Activated CD4-positive, alpha-beta T cell treated with anti-CD3 and anti-CD28 coated beads, Interleukin-2, amount 10 ng/mL, durations not matched to agents 24 days and 14 days (primary cell): Measurements from ENCODE around the gene FNDC11. TPM values are rescaled to one million over a fixed set of nuclear protein-coding genes. Genes with fewer than 3 reads are reported as not detected.
A peak's percentile ranks its signal among the peaks of the same experiment; 100 is the strongest.

Experiments
- DNase-seq: peaks from one replicate; pipeline ENCODE4 v3.0.0; 2022
- H3K27ac Mint-ChIP-seq: one replicate; pipeline ENCODE4 v1.8.0; 2022; ENCODE audit warnings: mild to moderate bottlenecking, mixed read lengths
- H3K27me3 Mint-ChIP-seq: one replicate; pipeline ENCODE4 v1.8.0; 2022; ENCODE audit warnings: mixed read lengths
- H3K36me3 Mint-ChIP-seq: one replicate; pipeline ENCODE4 v1.8.0; 2022; ENCODE audit warnings: low read depth, mild to moderate bottlenecking, mixed read lengths
- H3K4me1 Mint-ChIP-seq: one replicate; pipeline ENCODE4 v1.8.0; 2021; ENCODE audit warnings: mixed read lengths
- H3K4me3 Mint-ChIP-seq: one replicate; pipeline ENCODE4 v1.8.0; 2022; ENCODE audit warnings: mild to moderate bottlenecking, moderate library complexity, mixed read lengths
- H3K9me3 Mint-ChIP-seq: one replicate; pipeline ENCODE4 v1.8.0; 2021; ENCODE audit warnings: mixed read lengths
- intact Hi-C: fragments of 100-400 bp; cut with micrococcal nuclease; formaldehyde crosslinking; loops from one replicate; pipeline ENCODE4 v1.15.1; 2023
- total RNA-seq: library from RNA; stranded (reverse); gene quantifications from 2 replicates; pipeline ENCODE4 v1.2.3, GENCODE V29; 2022

Gene FNDC11
- total RNA-seq, 1 donor from 2014 or later = 0.16 TPM

GRCh38 chr20:63574156-63574828 lies 20.3 kb downstream of the FNDC11 start, which contains the start of gene HELZ2:
Gene HELZ2, minus strand, starts transcription at chr20:63574239. Its CDS starts 1,854 bp downstream, at chr20:63572385.
- Mint-ChIP-seq H3K27ac (peak within 1 kb of the TSS; percentile 80), H3K9me3 (no peaks in the 10 kb centered on the region), H3K4me3 (peak within 1 kb of the TSS; percentile 86), H3K27me3 (peaks cover 10% of the 10 kb centered on the region), H3K4me1 (peaks cover 4% of the 10 kb centered on the region), H3K36me3 (peaks cover 4% of the 10 kb centered on the region)
- intact Hi-C loops = loop anchor here (5.0 kb wide), 1 partner anchor 53 kb away; the partner anchor contains the start of gene GMEB2
- peak; percentile 91 for DNase-seq

- Mint-ChIP-seq H3K4me1 (no peaks in the 10 kb centered on the region), H3K27ac (no peak overlapping the region), H3K36me3 (no peaks in the 10 kb centered on the region), H3K9me3 (no peaks in the 10 kb centered on the region), H3K27me3 (peaks cover 11% of the 10 kb centered on the region), H3K4me3 (peak overlapping the region; percentile 86)
- intact Hi-C loops = loop anchor here (5.0 kb wide), 1 partner anchor 52 kb away; the partner anchor contains the start of gene GMEB2
- no peak for DNase-seq
Measured at GRCh38 chr20:63574829-63575743, 21.1 kb downstream of the FNDC11 start.

GRCh38 chr20:63576311-63576710 lies 22.4 kb downstream of the FNDC11 start:
- Mint-ChIP-seq H3K9me3 (no peaks in the 10 kb centered on the region), H3K36me3 (no peaks in the 10 kb centered on the region), H3K27me3 (peaks cover 14% of the 10 kb centered on the region), H3K4me3 (peak overlapping the region; percentile 6), H3K27ac (no peak overlapping the region), H3K4me1 (no peaks in the 10 kb centered on the region)
- no peak for DNase-seq
- intact Hi-C loops = no loop called here

- DNase-seq = no peak
- Mint-ChIP-seq H3K9me3 (no peaks in the 10 kb centered on the region), H3K27ac (no peak overlapping the region), H3K4me1 (no peaks in the 10 kb centered on the region), H3K4me3 (no peak overlapping the region), H3K36me3 (no peaks in the 10 kb centered on the region), H3K27me3 (peaks cover 14% of the 10 kb centered on the region)
- intact Hi-C loops = no loop called here
Measured at GRCh38 chr20:63577317-63577894, 23.4 kb downstream of the FNDC11 start.

GRCh38 chr20:63578224-63579016 lies 24.5 kb downstream of the FNDC11 start:
- intact Hi-C loops = no loop called here

GRCh38 chr20:63579017-63579694 lies 25.2 kb downstream of the FNDC11 start:
- intact Hi-C loops = no loop called here
- H3K9me3 Mint-ChIP-seq = no peaks in the 10 kb centered on the region
- no peak for DNase-seq
- no peaks in the 10 kb centered on the region for H3K4me1 Mint-ChIP-seq
- peaks cover 17% of the 10 kb centered on the region for H3K27me3 Mint-ChIP-seq
- no peak overlapping the region for H3K4me3 Mint-ChIP-seq
- H3K27ac Mint-ChIP-seq = no peak overlapping the region
- no peaks in the 10 kb centered on the region for H3K36me3 Mint-ChIP-seq

More at GRCh38 chr20:63578224-63579016, 24.5 kb downstream of the FNDC11 start:
- H3K4me1 Mint-ChIP-seq = no peaks in the 10 kb centered on the region
- no peak for DNase-seq
- peaks cover 14% of the 10 kb centered on the region for H3K27me3 Mint-ChIP-seq
- no peaks in the 10 kb centered on the region for H3K9me3 Mint-ChIP-seq
- no peak overlapping the region for H3K27ac Mint-ChIP-seq
- H3K4me3 Mint-ChIP-seq = no peak overlapping the region
- H3K36me3 Mint-ChIP-seq = no peaks in the 10 kb centered on the region

- no peaks in the 10 kb centered on the region for H3K36me3 Mint-ChIP-seq
- no peak overlapping the region for H3K4me3 Mint-ChIP-seq
- intact Hi-C loops = no loop called here
- DNase-seq = peak; percentile 91
- no peak overlapping the region for H3K27ac Mint-ChIP-seq
- H3K27me3 Mint-ChIP-seq = peaks cover 15% of the 10 kb centered on the region
- H3K4me1 Mint-ChIP-seq = no peaks in the 10 kb centered on the region
- H3K9me3 Mint-ChIP-seq = no peaks in the 10 kb centered on the region
Measured at GRCh38 chr20:63580796-63581461, 27.0 kb downstream of the FNDC11 start.

GRCh38 chr20:63582382-63583063 lies 28.6 kb downstream of the FNDC11 start:
- Mint-ChIP-seq H3K4me1 (no peaks in the 10 kb centered on the region), H3K36me3 (no peaks in the 10 kb centered on the region), H3K27me3 (peaks cover 9% of the 10 kb centered on the region), H3K9me3 (no peaks in the 10 kb centered on the region), H3K27ac (no peak overlapping the region), H3K4me3 (no peak overlapping the region)
- intact Hi-C loops = no loop called here
- no peak for DNase-seq

GRCh38 chr20:63585616-63586565 lies 31.9 kb downstream of the FNDC11 start:
- Mint-ChIP-seq H3K27ac (no peak overlapping the region), H3K9me3 (no peaks in the 10 kb centered on the region), H3K4me1 (peaks cover 4% of the 10 kb centered on the region), H3K36me3 (peaks cover 19% of the 10 kb centered on the region), H3K27me3 (peaks cover 3% of the 10 kb centered on the region), H3K4me3 (no peak overlapping the region)
- no peak for DNase-seq
- intact Hi-C loops = no loop called here

- Mint-ChIP-seq H3K4me1 (peaks cover 4% of the 10 kb centered on the region), H3K4me3 (no peak overlapping the region), H3K9me3 (no peaks in the 10 kb centered on the region), H3K36me3 (peaks cover 22% of the 10 kb centered on the region), H3K27me3 (peaks cover 3% of the 10 kb centered on the region), H3K27ac (no peak overlapping the region)
- DNase-seq = no peak
- intact Hi-C loops = no loop called here
Measured at GRCh38 chr20:63586797-63587196, 32.8 kb downstream of the FNDC11 start.

GRCh38 chr20:63587256-63587655 lies 33.3 kb downstream of the FNDC11 start:
- intact Hi-C loops = no loop called here

More at GRCh38 chr20:63587256-63587655, 33.3 kb downstream of the FNDC11 start:
- peaks cover 22% of the 10 kb centered on the region for H3K36me3 Mint-ChIP-seq
- no peak overlapping the region for H3K4me3 Mint-ChIP-seq
- H3K27me3 Mint-ChIP-seq = peaks cover 3% of the 10 kb centered on the region
- H3K9me3 Mint-ChIP-seq = no peaks in the 10 kb centered on the region
- H3K4me1 Mint-ChIP-seq = peaks cover 4% of the 10 kb centered on the region
- no peak for DNase-seq
- H3K27ac Mint-ChIP-seq = no peak overlapping the region
